NT2/D1 (cell line): ENCODE data around the gene C2CD4B.

Experiments used
- SUZ12 ChIP-seq: IDR thresholded peaks from 2 replicates; pipeline ENCODE4 v1.6.1; 2011; ENCODE audit not compliant: insufficient read length, insufficient read depth; ENCODE audit errors: extremely low read depth
- YY1 ChIP-seq: IDR thresholded peaks from 2 replicates; pipeline ENCODE4 v1.6.1; 2011; ENCODE audit not compliant: insufficient read length, insufficient read depth
- ZNF274 ChIP-seq: IDR thresholded peaks from 2 replicates; pipeline ENCODE4 v1.6.1; 2011; ENCODE audit warnings: mild to moderate bottlenecking, low read depth, low read length

- no peak for TF ChIP-seq YY1
- no peak for TF ChIP-seq ZNF274
- TF ChIP-seq SUZ12, result no peak
Observed at GRCh38 chr15:62163397-62164013, 1.6 kb downstream of the C2CD4B start.
